Measurements from ENCODE around the gene CCDC32.

GRCh38 chr15:40600956-40601355 is 36.1 kb upstream of the CCDC32 start:
- TF ChIP-seq EZH2 (IDR thresholded peaks at IDR 0.05; ENCODE audit: low read depth), result no peak
- no peak for TF ChIP-seq CTCF (conservative IDR thresholded peaks at IDR 0.05)

All from PC-9 (cell line).